HepG2 (cell line): Measurements from ENCODE around the gene CDS1. TPM values are rescaled to one million over a fixed set of nuclear protein-coding genes. Genes with fewer than 3 reads are reported as not detected.

Source experiments
- ATAC-seq: fragments of 200-7000 bp; cut with Tn5 transposase; 3 replicates; pipeline ENCODE4 v1.9.1; 2020; ENCODE audit warnings: mild to moderate bottlenecking, moderate library complexity
- BruUV-seq: library from RNA; stranded (reverse); fragments of 400-500 nt; replicated peaks from 2 replicates; lab custom pipeline; 2021; lab: Mats Ljungman, UMichigan
- CTCF ChIA-PET: fragments of 300-600 bp; formaldehyde crosslinking; extraction: SDS; loops from one replicate; lab custom pipeline; 2021; ENCODE audit warnings: low total read pairs, inconsistent platforms, low intra/inter-chr PET ratio; lab: Yijun Ruan, JAX
- POLR2A ChIA-PET: fragments of 350-600 bp; sonication (Branson Sonifier 250); formaldehyde crosslinking; loops from one replicate; lab custom pipeline; 2020; ENCODE audit warnings: antibody characterized with exemption, inconsistent platforms; lab: Yijun Ruan, JAX
- DNase-seq: peaks from one replicate; pipeline ENCODE4 v3.0.0-alpha.2; 2015; ENCODE audit warnings: low spot score
- FAIRE-seq: peaks from 3 replicates; lab custom pipeline; 2011; peaks lifted over from hg19 to GRCh38; lab: Jason Lieb, UNC
- H2AFZ ChIP-seq: one replicate; pipeline ENCODE4 v1.6.1; 2011; ENCODE audit warnings: low read length, inconsistent platforms
- H3K27ac ChIP-seq: fragments of 300-600 bp; 3 replicates; pipeline ENCODE4 v1.8.0; 2011; ENCODE audit warnings: mixed run types, mild to moderate bottlenecking, mixed read lengths, low read length, inconsistent platforms; ENCODE audit not compliant: insufficient read depth; ENCODE audit errors: extremely low read length
- H3K27me3 ChIP-seq, 2 experiments: fragments of 200-600 bp in 1 of 2; 2 replicates in 1 of 2; 3 replicates in 1 of 2; pipeline versions ENCODE4 v1.6.0 to v1.8.0; 2011; ENCODE audit warnings: low read length in 2 of 2, mild to moderate bottlenecking in 2 of 2, moderate library complexity in 2 of 2, inconsistent platforms in 1 of 2; ENCODE audit not compliant: insufficient read depth in 2 of 2, control insufficient read depth in 1 of 2
- H3K36me3 ChIP-seq, 2 experiments: fragments of 200-600 bp in 1 of 2; replicated peaks in 1 of 2; 2 replicates in 1 of 2; 3 replicates in 1 of 2; pipeline versions ENCODE4 v1.5.1 to v1.8.0; 2011; ENCODE audit warnings: low read length in 2 of 2, inconsistent platforms in 1 of 2; ENCODE audit not compliant: insufficient read depth in 2 of 2, control insufficient read depth in 1 of 2
- H3K4me1 ChIP-seq: 2 replicates; pipeline ENCODE4 v1.5.1; 2012; ENCODE audit warnings: low read length, inconsistent platforms; ENCODE audit not compliant: insufficient read depth
- H3K4me2 ChIP-seq: 2 replicates; pipeline ENCODE4 v1.6.0; 2011; ENCODE audit warnings: low read depth, low read length, inconsistent platforms
- H3K4me3 ChIP-seq, 3 experiments: fragments of 200-600 bp in 1 of 3; sonication (generic), shearing (Covaris generic) in 1 of 3; replicated peaks in 1 of 3; 2 replicates each; pipeline ENCODE4 v1.5.1; 2011 to 2016; ENCODE audit warnings: low read length in 3 of 3, inconsistent platforms in 2 of 3, low read depth in 2 of 3, mild to moderate bottlenecking in 2 of 3, control low read depth in 1 of 3, mixed read lengths in 1 of 3; ENCODE audit not compliant: insufficient read depth in 1 of 3
- H3K79me2 ChIP-seq: one replicate; pipeline ENCODE4 v1.6.1; 2011; ENCODE audit warnings: low read length, inconsistent platforms; ENCODE audit not compliant: insufficient read depth
- H3K9ac ChIP-seq: 2 replicates; pipeline ENCODE4 v1.6.0; 2011; ENCODE audit warnings: mild to moderate bottlenecking, low read depth, low read length, inconsistent platforms; ENCODE audit not compliant: insufficient read depth
- H3K9me3 ChIP-seq: 2 replicates; pipeline ENCODE4 v1.5.1; 2012; ENCODE audit warnings: mild to moderate bottlenecking, low read length
- H4K20me1 ChIP-seq: 2 replicates; pipeline ENCODE4 v1.6.0; 2011; ENCODE audit warnings: inconsistent platforms, mild to moderate bottlenecking, low read length, moderate library complexity; ENCODE audit not compliant: insufficient read depth
- ATM ChIP-seq: fragments of 450-650 bp; IDR thresholded peaks from 2 replicates; pipeline ENCODE4 v1.7.1; 2017; ENCODE audit warnings: mild to moderate bottlenecking, borderline replicate concordance
- KDM3A ChIP-seq: IDR thresholded peaks from 2 replicates; pipeline ENCODE4 v1.6.1; 2018; ENCODE audit warnings: low read depth, missing compliant biosample characterization
- NFRKB ChIP-seq: fragments of 450-650 bp; IDR thresholded peaks from 2 replicates; pipeline ENCODE4 v1.6.1; 2017
- NR2C2 ChIP-seq: sonication (generic); formaldehyde crosslinking; IDR thresholded peaks from 2 replicates; pipeline ENCODE4 v1.4.0; 2020; ENCODE audit warnings: missing genetic modification reagents, mild to moderate bottlenecking, moderate library complexity, borderline replicate concordance
- RFX1 ChIP-seq: fragments of 450-650 bp; IDR thresholded peaks from 2 replicates; pipeline ENCODE4 v1.6.1; 2017
- RXRA ChIP-seq: sonication (generic); formaldehyde crosslinking; IDR thresholded peaks from 2 replicates; pipeline ENCODE4 v1.5.1; 2020; ENCODE audit warnings: missing genetic modification reagents
- SAFB2 ChIP-seq: sonication (generic); formaldehyde crosslinking; IDR thresholded peaks from 2 replicates; pipeline ENCODE4 v1.5.1; 2020; ENCODE audit warnings: missing genetic modification reagents, low read depth, mild to moderate bottlenecking, borderline replicate concordance
- ZMYM4 ChIP-seq: sonication (generic); formaldehyde crosslinking; IDR thresholded peaks from 2 replicates; pipeline ENCODE4 v1.8.1; 2023; ENCODE audit warnings: mild to moderate bottlenecking, missing genetic modification reagents
- ZNF446 ChIP-seq: sonication (generic); formaldehyde crosslinking; IDR thresholded peaks from 2 replicates; pipeline ENCODE4 v1.5.0; 2020; ENCODE audit warnings: mild to moderate bottlenecking, missing genetic modification reagents
- ZNF713 ChIP-seq: sonication (generic); formaldehyde crosslinking; IDR thresholded peaks from 2 replicates; pipeline ENCODE4 v1.4.0; 2020; ENCODE audit warnings: mild to moderate bottlenecking, missing genetic modification reagents
- ZNF773 ChIP-seq: sonication (generic); formaldehyde crosslinking; IDR thresholded peaks from 2 replicates; pipeline ENCODE4 v1.4.0; 2020; ENCODE audit warnings: missing genetic modification reagents, borderline replicate concordance
- WGBS: methylation state at CpG from one replicate; pipeline ENCODE4 v1.1.6; 2017; ENCODE audit warnings: low lambda C conversion rate; 5-methylcytosine and 5-hydroxymethylcytosine counted together
- in situ Hi-C: cut with HindIII; loops from 2 replicates; pipeline ENCODE4 v1.10.0; 2017; ENCODE audit warnings: low pct_unique_long_range_greater_than_20kb; ENCODE audit not compliant: extremely low pct_ligation_motif_present
- intact Hi-C: fragments of 100-400 bp; cut with micrococcal nuclease; formaldehyde crosslinking; loops from one replicate; pipeline ENCODE4 v1.10.0; 2022; ENCODE audit not compliant: unreplicated experiment
- polyA plus RNA-seq, 8 experiments: library from polyadenylated mRNA; depleted of rRNA in 3 of 8; stranded (reverse) in 7 of 8; unstranded in 1 of 8; fragments of >200 nt; fragmentation: Illumina TruSeq in 4 of 8; extraction: Trizol in 4 of 8; gene quantifications; 2 replicates each; pipeline versions ENCODE4 v1.2.1 to v1.2.3, GENCODE V29; 2011 to 2016; ENCODE audit warnings: low read depth in 4 of 8, missing spikeins in 1 of 8, mixed read lengths in 1 of 8; ENCODE audit not compliant: insufficient read depth in 1 of 8
- total RNA-seq, 5 experiments: library from RNA; depleted of rRNA; stranded (reverse); fragments of >200 nt; fragmentation: Illumina TruSeq; extraction: Trizol; gene quantifications; 2 replicates each; pipeline ENCODE4 v1.2.3, GENCODE V29; 2016; ENCODE audit warnings: low read depth in 1 of 5
- TF ChIP-seq, protein P1 (sequence below): fragments of 450-650 bp; IDR thresholded peaks from 2 replicates; pipeline ENCODE4 v1.6.1; 2017
- TF ChIP-seq, protein P2 (sequence below): IDR thresholded peaks from 2 replicates; pipeline ENCODE4 v1.6.1; 2016; ENCODE audit warnings: low read depth
- TF ChIP-seq, protein P3 (sequence below): sonication (generic); formaldehyde crosslinking; IDR thresholded peaks from 2 replicates; pipeline ENCODE4 v1.4.0; 2020; ENCODE audit warnings: low read depth, mild to moderate bottlenecking, missing genetic modification reagents
- TF ChIP-seq, protein P4 (sequence below): sonication (generic); formaldehyde crosslinking; IDR thresholded peaks from 2 replicates; pipeline ENCODE4 v1.5.0; 2020; ENCODE audit warnings: mild to moderate bottlenecking, missing genetic modification reagents, borderline replicate concordance

Gene CDS1
- total and polyA plus RNA-seq, 2 of the 13 experiments (the other 11 are each of a cell fraction or from before 2014, with no cell fraction given): 2.1 to 3.2 TPM

DNA sequence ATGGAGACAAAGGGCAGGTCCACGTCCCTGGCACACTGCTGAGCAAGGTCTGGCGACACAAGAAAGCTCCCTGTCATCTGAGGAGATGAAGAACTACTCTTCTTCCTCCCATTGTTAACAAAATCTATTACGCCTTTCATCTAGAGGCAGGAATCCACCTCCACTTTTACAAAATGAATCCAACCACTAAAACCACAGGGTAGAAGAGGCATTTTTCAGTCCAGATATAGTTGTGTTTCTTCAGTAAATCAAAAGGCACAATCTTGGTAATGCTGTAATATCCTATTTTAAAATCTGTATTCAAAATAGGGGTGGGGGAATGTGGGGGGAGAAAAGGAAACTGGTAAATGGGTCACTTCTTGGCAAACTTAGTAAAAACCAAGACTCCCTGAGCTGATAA is 101.4 kb downstream of the CDS1 start:
- Histone ChIP-seq H3K9me3 (no peaks in the 10 kb centered on the region), H3K27me3 (no peaks in the 10 kb centered on the region), H3K9ac (no peak overlapping the region), H4K20me1 (no peaks in the 10 kb centered on the region), H3K79me2 (no peaks in the 10 kb centered on the region), H3K4me2 (no peak overlapping the region), H3K36me3 (peaks cover 6 to 31% of the 10 kb centered on the region in 2 experiments; a peak in 4 of 5 replicates), H3K4me3 (no peak overlapping the region), H3K4me1 (peaks cover 24% of the 10 kb centered on the region), H2AFZ (no peak overlapping the region), H3K27ac (no peak overlapping the region)
- ChIA-PET POLR2A (no interaction called here), CTCF (no interaction called here)
- 100% methylated on average over 3 of the region's 3 CpGs for WGBS
- in situ Hi-C loops (no loop called here), intact Hi-C loops (loop anchor here (5.0 kb wide), 1 partner anchor 102 kb away; the partner anchor contains the start of gene CDS1)
- ATAC-seq (no peak), FAIRE-seq (no peak), DNase-seq (no peak)
- BruUV-seq: no TSS peak
- TF ChIP-seq NFRKB (no peak), SAFB2 (no peak), ATM (no peak), ZNF446 (CRISPR knock-in tag) (no peak), ZNF773 (CRISPR knock-in tag) (no peak), ZMYM4 (CRISPR knock-in tag) (no peak), ZNF713 (CRISPR knock-in tag) (no peak), RFX1 (no peak), KDM3A (CRISPR knock-in tag) (no peak), RXRA (CRISPR knock-in tag) (no peak), NR2C2 (CRISPR knock-in tag) (no peak)
- TF ChIP-seq, protein P1, sequence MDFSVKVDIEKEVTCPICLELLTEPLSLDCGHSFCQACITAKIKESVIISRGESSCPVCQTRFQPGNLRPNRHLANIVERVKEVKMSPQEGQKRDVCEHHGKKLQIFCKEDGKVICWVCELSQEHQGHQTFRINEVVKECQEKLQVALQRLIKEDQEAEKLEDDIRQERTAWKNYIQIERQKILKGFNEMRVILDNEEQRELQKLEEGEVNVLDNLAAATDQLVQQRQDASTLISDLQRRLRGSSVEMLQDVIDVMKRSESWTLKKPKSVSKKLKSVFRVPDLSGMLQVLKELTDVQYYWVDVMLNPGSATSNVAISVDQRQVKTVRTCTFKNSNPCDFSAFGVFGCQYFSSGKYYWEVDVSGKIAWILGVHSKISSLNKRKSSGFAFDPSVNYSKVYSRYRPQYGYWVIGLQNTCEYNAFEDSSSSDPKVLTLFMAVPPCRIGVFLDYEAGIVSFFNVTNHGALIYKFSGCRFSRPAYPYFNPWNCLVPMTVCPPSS: no peak
- TF ChIP-seq, protein P2, sequence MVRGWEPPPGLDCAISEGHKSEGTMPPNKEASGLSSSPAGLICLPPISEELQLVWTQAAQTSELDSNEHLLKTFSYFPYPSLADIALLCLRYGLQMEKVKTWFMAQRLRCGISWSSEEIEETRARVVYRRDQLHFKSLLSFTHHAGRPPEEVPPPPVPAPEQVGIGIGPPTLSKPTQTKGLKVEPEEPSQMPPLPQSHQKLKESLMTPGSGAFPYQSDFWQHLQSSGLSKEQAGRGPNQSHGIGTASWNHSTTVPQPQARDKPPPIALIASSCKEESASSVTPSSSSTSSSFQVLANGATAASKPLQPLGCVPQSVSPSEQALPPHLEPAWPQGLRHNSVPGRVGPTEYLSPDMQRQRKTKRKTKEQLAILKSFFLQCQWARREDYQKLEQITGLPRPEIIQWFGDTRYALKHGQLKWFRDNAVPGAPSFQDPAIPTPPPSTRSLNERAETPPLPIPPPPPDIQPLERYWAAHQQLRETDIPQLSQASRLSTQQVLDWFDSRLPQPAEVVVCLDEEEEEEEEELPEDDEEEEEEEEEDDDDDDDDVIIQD (CRISPR knock-in tag): no peak
- TF ChIP-seq, protein P3, sequence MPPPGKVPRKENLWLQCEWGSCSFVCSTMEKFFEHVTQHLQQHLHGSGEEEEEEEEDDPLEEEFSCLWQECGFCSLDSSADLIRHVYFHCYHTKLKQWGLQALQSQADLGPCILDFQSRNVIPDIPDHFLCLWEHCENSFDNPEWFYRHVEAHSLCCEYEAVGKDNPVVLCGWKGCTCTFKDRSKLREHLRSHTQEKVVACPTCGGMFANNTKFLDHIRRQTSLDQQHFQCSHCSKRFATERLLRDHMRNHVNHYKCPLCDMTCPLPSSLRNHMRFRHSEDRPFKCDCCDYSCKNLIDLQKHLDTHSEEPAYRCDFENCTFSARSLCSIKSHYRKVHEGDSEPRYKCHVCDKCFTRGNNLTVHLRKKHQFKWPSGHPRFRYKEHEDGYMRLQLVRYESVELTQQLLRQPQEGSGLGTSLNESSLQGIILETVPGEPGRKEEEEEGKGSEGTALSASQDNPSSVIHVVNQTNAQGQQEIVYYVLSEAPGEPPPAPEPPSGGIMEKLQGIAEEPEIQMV (CRISPR knock-in tag): no peak
- TF ChIP-seq, protein P4, sequence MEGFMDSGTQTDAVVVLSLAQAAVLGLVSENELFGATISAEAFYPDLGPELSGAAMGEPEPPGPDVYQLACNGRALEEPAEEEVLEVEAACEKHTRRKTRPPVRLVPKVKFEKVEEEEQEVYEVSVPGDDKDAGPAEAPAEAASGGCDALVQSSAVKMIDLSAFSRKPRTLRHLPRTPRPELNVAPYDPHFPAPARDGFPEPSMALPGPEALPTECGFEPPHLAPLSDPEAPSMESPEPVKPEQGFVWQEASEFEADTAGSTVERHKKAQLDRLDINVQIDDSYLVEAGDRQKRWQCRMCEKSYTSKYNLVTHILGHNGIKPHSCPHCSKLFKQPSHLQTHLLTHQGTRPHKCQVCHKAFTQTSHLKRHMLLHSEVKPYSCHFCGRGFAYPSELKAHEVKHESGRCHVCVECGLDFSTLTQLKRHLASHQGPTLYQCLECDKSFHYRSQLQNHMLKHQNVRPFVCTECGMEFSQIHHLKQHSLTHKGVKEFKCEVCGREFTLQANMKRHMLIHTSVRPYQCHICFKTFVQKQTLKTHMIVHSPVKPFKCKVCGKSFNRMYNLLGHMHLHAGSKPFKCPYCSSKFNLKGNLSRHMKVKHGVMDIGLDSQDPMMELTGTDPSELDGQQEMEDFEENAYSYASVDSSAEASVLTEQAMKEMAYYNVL (CRISPR knock-in tag): no peak
